NCI-H2081 treated with DMSO at 0.1 percent for 48 hours (cell line): Measurements from ENCODE around the gene PDLIM5.
"Not testable (repeated sequence)": the region's sequence is repeated elsewhere in the genome, so short reads cannot be mapped to it uniquely, and the experiment has no call there.

Source experiments
- DNase-seq: peaks from one replicate; lab custom pipeline; 2025; lab: John Stamatoyannopoulos, UW

Gene PDLIM5

GRCh38 chr4:94497690-94498089, 45.9 kb downstream of the PDLIM5 start:
- no peak for DNase-seq

GRCh38 chr4:94498502-94498901, 46.8 kb downstream of the PDLIM5 start:
- DNase-seq: no peak

- no peak for DNase-seq
Observed at GRCh38 chr4:94500685-94501084, 48.9 kb downstream of the PDLIM5 start.

- DNase-seq: no peak
Observed at GRCh38 chr4:94504545-94504944, 52.8 kb downstream of the PDLIM5 start.

GRCh38 chr4:94506822-94507221, 55.1 kb downstream of the PDLIM5 start:
- no peak for DNase-seq

- DNase-seq: no peak
Observed at GRCh38 chr4:94507281-94507680, 55.5 kb downstream of the PDLIM5 start.

GRCh38 chr4:94507708-94508107, 56.0 kb downstream of the PDLIM5 start:
- DNase-seq: no peak

GRCh38 chr4:94508296-94508695, 56.6 kb downstream of the PDLIM5 start:
- DNase-seq: no peak

- DNase-seq: no peak
Observed at GRCh38 chr4:94508806-94509205, 57.1 kb downstream of the PDLIM5 start.

GRCh38 chr4:94511591-94511990, 59.8 kb downstream of the PDLIM5 start:
- DNase-seq: no peak

GRCh38 chr4:94513532-94513931, 61.8 kb downstream of the PDLIM5 start:
- DNase-seq: not testable (repeated sequence)

GRCh38 chr4:94515365-94515764, 63.6 kb downstream of the PDLIM5 start:
- no peak for DNase-seq

GRCh38 chr4:94516067-94516466, 64.3 kb downstream of the PDLIM5 start:
- DNase-seq: no peak

GRCh38 chr4:94516999-94517398, 65.3 kb downstream of the PDLIM5 start:
- DNase-seq: no peak

- no peak for DNase-seq
Observed at GRCh38 chr4:94517492-94517891, 65.8 kb downstream of the PDLIM5 start.

GRCh38 chr4:94519019-94519418, 67.3 kb downstream of the PDLIM5 start:
- DNase-seq: no peak

GRCh38 chr4:94519925-94520789, 68.4 kb downstream of the PDLIM5 start:
- no peak for DNase-seq

- DNase-seq: no peak
Observed at GRCh38 chr4:94523033-94523580, 71.4 kb downstream of the PDLIM5 start.

GRCh38 chr4:94523617-94524016, 71.9 kb downstream of the PDLIM5 start:
- no peak for DNase-seq

GRCh38 chr4:94525993-94526728, 74.4 kb downstream of the PDLIM5 start:
- no peak for DNase-seq

- no peak for DNase-seq
Observed at GRCh38 chr4:94527556-94528233, 76.0 kb downstream of the PDLIM5 start.

- no peak for DNase-seq
Observed at GRCh38 chr4:94528792-94529451, 77.2 kb downstream of the PDLIM5 start.
